Measurements from ENCODE around the gene OR4N5. TPM values are rescaled to one million over a fixed set of nuclear protein-coding genes. Genes with fewer than 3 reads are reported as not detected.
"Not testable (repeated sequence)": the region's sequence is repeated elsewhere in the genome, so short reads cannot be mapped to it uniquely, and the experiment has no call there.

Gene OR4N5, protein sequence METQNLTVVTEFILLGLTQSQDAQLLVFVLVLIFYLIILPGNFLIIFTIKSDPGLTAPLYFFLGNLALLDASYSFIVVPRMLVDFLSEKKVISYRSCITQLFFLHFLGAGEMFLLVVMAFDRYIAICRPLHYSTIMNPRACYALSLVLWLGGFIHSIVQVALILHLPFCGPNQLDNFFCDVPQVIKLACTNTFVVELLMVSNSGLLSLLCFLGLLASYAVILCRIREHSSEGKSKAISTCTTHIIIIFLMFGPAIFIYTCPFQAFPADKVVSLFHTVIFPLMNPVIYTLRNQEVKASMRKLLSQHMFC
- not detected for total RNA-seq

DNA sequence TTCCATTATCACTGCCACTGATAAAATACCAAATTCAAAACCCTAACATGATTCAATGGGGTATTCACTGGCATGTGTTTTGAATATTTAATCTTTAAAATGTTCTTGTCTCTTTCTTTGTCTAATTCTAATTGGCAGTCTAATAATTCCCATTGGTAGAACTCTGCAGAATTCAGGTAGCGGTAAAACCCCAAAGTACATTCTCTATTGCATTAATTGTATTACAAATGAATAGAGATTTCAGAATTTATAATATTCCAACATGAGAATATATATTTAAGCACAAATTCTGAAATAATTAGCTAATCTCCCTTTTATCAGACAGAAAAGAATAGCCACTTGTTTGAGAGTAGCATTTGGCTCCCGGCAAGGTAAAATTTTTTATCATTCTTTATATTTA is at the start of gene OR4N5:
Gene OR4N5, plus strand, starts transcription at position 301 of the 400 bp plus-strand sequence. CDS start 4,916 bp downstream, outside the sequence.
- FAIRE-seq, result no peak
- DNase-seq (ENCODE audit: low spot score in 2 of 2), result no peak

DNA sequence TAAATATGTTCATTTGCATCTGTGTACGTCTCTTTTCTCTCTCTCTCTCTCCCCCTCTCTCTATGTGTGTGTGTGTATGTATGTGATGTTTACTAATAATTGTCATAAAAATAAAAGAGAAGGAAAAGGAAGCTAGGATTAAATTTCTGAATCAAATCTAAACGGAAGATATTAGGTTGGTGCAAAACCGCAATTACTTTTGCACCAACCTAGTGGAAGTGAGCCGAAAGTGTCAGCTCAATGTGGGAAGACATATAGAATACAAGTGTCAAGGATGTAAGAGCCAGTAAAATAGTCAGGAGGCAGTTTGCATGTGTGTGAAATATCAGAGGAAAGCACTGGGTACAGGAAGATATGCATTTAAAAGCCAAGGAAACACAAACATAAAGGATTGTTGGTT is 46.6 kb upstream of the OR4N5 start:
- DNase-seq (ENCODE audit: low spot score in 2 of 2) (no peak), FAIRE-seq (no peak)

DNA sequence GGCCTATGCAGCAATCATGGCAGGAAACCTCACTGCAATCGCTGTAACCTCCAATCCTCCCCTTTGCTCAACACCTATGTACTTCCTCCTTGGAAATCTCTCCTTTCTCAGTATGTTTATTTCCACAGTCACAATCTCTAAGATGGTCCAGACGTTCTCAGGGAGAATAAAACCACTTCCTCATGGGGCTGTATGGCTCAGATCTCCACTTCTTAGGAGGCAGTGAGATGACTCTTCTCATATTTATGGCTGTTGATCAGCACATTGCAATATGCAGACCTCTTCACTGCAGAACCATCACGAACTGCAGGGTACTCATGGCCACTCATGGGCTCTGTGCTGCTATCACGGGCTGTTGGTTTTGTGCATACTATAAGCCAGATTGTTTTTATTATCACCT is 45.2 kb upstream of the OR4N5 start:
- no peak for FAIRE-seq
- DNase-seq (ENCODE audit: low spot score in 2 of 2), result no peak

DNA sequence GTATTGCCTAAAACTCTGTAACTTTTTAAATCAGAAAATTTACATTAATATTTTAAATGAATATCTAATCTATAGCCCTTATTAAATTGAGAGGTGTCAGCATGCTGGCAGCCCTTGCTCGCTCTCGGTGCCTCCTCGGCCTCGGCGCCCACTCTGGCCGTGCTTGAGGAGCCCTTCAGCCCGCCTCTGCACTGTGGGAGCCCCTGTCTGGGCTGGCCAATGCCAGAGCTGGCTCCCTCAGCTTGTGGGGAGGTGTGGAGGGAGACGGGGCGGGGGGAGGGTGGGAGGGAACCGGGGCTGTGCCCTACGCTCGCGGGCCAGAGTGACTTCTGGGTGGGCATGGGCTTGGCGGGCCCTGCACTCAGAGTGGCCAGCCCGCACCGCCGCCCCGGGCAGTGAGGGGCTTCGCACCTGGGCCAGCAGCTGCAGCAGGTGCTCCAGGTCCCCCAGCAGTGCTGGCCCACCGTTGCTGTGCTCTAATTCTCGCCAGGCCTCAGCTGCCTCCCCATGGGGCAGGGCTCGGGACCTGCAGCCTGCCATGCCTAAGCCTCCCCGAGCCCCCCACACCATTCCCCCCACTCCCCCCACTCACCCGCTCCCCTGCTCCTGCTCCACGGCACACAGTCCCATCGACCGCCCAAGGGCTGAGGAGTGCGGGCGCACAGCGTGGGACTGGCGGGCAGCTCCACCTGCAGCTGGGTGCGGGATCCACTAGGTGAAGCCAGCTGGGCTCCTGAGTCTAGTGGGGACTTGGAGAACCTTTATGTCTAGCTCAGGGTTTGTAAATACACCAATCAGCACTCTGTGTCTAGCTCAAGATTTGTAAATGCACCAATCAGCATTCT is 39.5 kb upstream of the OR4N5 start:
- DNase-seq (ENCODE audit: low spot score in 2 of 2); FAIRE-seq: not testable (repeated sequence)

DNA sequence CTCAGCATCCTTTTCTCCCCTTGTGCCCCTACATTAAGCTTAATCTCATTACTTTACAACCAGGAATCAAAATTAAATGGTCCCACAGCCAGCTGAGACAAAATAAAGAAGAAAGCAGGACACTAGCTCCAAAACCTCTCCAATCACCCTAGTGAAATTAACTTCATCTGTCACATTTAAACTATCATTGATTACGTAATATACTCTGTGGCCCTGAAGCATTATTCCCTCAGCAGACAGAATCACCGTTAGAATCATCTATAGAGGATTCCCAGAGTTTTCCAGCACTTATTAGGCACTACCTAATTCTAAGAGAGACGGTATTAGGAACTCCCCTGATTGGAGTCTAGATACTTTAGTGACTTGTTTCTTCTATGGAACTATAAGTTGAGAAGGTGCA is 28.2 kb upstream of the OR4N5 start, which contains the start of gene OR4K17:
Gene OR4K17, plus strand, starts transcription at position 302 of the 400 bp plus-strand sequence. CDS start 6,761 bp downstream, outside the sequence.
- DNase-seq (ENCODE audit: low spot score in 2 of 2) (no peak), FAIRE-seq (no peak)

DNA sequence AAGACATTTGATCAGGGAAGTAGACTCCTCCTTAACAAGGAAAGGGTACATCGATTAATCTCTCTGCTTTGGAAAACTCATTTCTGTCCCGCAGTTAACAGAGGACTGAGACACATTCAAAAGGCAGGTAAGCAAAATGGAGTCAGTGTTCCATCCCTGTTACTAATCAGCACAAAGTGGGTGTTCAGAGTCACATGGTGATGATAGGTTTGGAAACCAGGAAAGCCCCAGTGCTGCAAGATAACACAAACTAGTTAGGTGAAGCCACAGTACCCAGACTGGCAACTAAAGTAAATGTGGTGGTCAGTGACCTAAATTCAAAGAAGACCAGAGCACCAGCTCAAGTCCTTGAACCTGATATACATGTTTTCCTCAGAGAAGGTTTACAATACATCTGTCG is 26.3 kb upstream of the OR4N5 start:
- no peak for DNase-seq (ENCODE audit: low spot score in 2 of 2)
- no peak for FAIRE-seq

DNA sequence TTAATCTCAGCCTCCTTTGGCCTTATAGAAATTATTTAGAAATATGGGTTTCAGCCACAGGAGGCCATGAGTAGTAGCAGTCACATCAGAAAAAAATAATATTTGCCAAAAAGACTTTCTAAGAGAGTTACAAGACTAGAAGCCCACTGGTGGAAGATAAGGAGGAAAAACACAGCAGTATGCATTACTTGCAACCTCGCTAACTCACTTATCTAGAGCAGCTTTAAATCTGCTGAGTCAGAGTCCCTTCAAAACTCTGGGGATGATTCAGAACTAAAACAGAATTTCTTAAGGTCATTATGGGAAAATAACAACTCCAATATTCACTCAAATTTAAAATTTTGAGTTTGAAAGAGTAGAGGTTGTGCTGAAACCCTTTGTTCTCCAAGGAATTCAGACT is 21.9 kb upstream of the OR4N5 start:
- FAIRE-seq, result no peak
- no peak for DNase-seq (ENCODE audit: low spot score in 2 of 2)

DNA sequence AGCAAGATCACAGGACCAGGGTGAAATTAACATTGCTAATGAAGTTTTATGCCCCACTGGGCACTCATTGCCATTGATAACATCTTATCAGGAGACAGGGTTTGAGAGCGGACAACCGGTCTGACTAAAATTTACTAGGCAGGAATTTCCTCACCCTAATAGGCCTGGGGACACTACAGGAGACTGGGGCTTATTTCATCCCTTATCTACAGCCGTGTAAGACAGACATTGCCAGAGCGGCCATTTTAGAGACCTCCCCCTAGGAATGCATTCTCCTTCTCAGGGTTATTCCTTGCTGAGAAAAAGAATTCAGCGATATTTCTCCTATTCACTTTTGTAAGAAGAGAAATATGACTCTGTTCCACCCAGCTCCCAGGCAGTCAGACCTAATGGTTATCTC is 19.8 kb upstream of the OR4N5 start:
- DNase-seq (ENCODE audit: low spot score in 2 of 2) (no peak), FAIRE-seq (no peak)

DNA sequence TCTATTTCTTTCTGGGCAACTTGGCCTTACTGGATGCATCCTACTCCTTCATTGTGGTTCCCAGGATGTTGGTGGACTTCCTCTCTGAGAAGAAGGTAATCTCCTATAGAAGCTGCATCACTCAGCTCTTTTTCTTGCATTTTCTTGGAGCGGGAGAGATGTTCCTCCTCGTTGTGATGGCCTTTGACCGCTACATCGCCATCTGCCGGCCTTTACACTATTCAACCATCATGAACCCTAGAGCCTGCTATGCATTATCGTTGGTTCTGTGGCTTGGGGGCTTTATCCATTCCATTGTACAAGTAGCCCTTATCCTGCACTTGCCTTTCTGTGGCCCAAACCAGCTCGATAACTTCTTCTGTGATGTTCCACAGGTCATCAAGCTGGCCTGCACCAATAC is 5.3 kb downstream of the OR4N5 start:
- DNase-seq (ENCODE audit: low spot score in 2 of 2), result no peak

DNA sequence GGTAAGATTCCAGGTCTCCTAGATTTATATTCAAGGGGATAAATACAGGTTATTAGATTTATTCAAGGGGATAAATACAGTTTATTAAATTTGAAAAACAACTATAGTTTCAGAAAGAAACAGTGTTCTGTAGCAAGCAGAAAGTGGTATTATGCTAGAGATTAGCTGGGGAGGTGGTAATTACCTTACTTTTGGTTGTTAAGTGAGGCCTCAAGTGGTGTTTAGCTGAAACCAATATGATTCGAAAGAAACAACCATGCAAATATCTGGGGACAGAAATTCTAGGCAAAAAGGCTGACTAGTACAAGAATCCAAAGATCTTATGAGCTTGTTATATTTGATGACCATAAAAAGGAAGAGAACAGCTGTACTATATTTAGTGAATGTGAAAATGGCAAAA is 6.2 kb downstream of the OR4N5 start:
- DNase-seq (ENCODE audit: low spot score in 2 of 2), result no peak
- FAIRE-seq, result no peak

More for the DNA sequence above, 5.3 kb downstream of the OR4N5 start:
- no peak for FAIRE-seq

DNA sequence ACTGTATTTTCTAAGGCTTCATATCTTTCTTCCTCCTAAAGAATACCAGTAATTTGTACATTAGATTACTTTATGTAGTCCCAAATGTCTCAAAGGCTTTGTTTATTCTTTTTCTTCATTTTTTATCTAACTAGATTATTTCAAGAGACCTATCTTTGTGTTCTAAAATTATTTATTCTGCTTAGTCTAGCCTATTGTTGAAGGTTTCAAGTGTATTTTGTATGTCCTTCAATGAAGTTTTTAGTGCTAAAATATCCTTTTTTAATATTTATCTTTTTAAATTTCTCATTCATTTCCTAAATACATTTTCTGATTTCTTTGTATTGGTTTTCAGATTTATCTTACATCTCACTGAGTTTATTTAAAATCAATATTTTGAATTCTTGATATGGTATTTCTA is 25.8 kb downstream of the OR4N5 start:
- FAIRE-seq, result no peak
- DNase-seq (ENCODE audit: low spot score in 2 of 2), result no peak

DNA sequence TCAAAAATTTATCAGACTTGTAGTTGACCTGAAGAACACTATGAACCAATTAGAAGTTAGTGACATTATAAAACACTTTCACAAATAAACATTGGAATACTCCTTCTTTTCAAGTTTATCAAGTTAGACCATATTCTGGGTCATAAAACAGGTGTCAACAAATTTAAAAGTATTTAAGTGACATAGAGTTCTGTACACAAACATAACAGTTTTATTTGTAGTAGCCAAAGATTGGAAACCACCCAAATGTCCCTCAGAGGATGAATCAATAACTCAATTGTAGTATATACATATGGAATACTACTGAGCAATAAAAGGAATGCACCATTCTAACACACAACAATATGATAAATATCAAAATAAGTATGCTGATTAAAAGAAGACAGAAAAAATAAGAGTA is 28.5 kb downstream of the OR4N5 start:
- DNase-seq (ENCODE audit: low spot score in 2 of 2) (no peak), FAIRE-seq (no peak)

DNA sequence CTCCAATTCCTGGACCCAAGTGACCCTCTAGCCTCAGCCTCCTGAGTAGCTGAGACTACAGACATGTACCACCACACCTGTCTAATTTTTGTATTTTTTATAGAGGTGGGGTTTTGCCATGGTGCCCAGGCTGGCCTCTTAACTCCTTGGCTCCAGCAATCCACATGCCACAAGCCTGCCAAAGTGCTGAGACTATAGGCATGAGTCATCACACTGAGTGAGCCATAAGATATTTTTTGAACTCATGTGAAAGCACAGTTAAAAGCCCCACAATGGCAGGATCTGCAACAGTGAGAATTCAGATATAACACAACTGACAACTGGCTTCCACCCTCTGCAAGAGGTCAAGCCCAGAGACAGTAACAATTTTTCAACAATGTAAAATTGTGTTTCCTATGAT is 31.2 kb downstream of the OR4N5 start:
- FAIRE-seq; DNase-seq (ENCODE audit: low spot score in 2 of 2): not testable (repeated sequence)

DNA sequence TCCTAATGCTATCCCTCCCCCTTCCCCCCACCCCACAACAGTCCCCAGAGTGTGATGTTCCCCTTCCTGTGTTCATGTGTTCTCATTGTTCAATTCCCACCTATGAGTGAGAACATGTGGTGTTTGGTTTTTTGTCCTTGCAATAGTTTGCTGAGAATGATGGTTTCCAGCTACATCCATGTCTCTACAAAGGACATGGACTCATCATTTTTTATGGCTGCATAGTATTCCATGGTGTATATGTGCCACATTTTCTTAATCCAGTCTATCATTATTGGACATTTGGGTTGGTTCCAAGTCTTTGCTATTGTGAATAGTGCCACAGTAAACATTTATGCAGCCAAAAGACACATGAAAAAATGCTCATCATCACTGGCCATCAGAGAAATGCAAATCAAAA is 35.6 kb downstream of the OR4N5 start:
- not testable (repeated sequence) for DNase-seq (ENCODE audit: low spot score in 2 of 2); FAIRE-seq

DNA sequence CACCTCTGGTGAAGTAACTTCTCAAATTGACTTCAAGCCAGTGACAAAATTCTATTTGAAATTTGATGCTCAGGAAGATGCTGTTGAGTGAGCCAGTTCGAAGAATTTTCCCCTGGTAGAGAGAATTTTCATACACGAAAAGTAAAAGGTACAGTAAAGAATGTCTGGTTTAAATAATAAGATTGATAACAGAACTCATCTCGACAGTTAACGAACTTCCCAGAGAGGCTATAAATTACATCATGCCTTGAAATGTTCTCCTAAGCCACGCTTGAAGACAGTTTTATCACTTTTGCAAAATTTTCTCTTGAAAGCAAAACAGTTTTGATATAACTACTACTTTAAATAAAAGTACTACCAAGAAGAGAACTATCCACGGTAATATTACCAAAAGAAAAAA is 37.7 kb downstream of the OR4N5 start:
- DNase-seq (ENCODE audit: low spot score in 2 of 2) (no peak), FAIRE-seq (no peak)

DNA sequence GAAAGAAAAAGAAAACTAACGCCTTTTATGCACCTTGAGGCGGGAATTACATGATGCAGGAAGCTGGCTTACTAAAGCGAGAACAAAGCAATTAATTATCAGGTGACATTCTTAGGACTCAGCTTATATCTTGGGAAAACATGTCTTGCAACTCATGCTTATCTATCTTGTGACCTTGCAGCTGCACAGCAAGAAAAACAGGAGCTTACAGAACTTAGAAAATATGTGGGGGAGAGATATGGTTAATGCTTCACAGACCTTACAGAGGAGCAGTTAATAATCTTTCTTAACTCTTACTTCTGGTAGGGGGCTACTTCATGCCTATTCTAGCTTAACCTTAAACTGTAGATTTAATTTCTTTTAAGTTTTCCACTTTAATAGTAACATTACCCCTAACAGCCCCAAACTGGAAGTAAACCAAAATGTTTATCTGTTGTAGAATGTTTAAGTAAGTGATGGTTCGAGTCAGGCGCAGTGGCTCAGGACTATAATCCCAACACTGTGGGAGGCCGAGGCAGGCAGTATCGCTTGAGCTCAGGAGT is 38.9 kb downstream of the OR4N5 start:
- no peak for FAIRE-seq
- no peak for DNase-seq (ENCODE audit: low spot score in 2 of 2)

DNA sequence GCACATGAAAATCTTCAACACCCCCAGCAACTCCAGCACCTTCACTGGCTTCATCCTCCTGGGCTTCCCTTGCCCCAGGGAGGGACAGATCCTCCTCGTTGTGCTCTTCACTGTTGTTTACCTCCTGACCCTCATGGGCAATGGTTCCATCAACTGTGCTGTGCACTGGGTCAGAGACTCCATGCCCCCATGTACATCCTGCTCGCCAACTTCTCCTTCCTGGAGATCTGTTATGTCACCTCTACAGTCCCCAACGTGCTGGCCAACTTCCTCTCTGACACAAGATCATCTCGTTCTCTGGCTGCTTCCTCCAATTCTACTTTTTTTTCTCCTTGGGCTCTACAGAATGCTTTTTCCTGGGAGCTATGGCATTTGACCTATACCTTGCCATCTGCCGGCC is 40.6 kb downstream of the OR4N5 start:
- no peak for FAIRE-seq

DNA sequence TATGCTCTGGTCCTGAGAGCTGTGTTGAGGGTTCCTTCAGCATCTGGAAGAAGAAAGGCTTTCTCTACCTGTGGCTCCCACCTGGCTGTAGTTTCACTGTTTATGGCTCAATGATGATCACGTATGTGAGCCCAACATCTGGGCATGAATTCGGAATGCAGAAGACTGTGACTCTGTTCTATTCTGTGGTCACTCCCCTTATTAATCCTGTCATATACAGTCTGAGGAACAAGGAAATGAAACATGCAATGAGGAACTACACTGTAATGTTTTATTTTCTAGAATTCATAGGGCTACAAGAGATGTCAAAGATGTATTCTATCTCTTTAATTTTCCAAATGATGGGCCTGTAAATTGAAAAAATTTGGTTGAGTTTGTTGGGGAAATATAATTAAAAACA is 41.3 kb downstream of the OR4N5 start:
- no peak for FAIRE-seq
- no peak for DNase-seq (ENCODE audit: low spot score in 2 of 2)

More for the DNA sequence above, 40.6 kb downstream of the OR4N5 start:
- no peak for DNase-seq (ENCODE audit: low spot score in 2 of 2)

DNA sequence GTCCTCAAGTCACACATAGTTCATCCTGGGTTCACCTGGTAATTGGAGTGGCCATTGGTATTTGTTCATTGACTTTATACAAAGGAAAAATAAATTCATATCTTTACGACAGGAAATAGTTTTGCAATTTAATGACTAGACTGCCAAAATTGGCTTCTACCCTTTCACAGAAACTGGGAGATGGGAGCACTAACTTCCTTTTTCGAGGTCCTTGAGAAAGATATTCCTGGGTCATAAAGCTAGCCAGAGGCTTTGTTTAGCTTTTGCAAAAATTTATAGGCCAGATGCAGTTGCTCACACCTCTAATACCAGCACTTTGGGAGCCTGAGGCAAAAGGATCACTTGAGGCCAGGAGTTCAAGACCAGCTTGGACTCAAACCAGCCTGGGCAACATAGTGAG is 41.9 kb downstream of the OR4N5 start:
- no peak for DNase-seq (ENCODE audit: low spot score in 2 of 2)
- FAIRE-seq, result no peak

DNA sequence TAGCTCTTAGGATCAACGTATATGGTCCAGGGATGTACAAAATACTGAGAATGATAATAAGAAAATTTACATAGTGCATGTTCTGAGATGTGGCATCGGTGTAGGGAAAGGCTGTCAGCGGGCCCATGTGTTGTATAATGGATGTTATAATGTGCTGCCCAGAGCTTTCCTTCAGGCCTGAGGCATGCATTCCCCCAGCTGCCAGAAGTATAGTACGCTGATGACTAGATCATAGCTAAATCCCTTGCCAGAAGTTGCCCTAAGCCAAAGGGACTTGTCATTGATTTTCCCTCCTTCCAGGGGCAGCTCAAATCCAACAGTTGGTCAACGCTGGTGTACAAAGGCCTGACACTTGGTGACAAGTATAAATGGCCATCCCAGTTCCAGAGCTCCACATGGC is 45.6 kb downstream of the OR4N5 start:
- DNase-seq (ENCODE audit: low spot score in 2 of 2), result no peak
- no peak for FAIRE-seq

DNA sequence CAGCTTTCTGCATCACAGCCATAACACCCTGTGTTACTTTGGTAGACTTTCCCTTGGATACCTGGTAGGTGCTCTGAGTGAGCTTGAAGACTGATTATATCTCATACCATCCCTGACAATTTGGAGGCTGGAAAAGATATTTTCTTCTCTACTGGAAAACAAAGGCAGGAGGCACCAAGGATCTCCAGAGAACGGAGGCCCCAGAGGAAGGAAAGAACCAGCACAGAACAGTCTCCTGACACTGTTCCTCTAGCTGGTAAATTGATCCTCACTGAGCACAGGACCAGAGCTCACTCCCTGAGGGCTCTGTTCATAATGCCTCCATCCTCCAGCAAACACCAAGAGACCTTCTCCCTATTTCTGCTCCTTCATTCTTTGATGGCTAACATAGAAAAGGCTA is 52.0 kb downstream of the OR4N5 start, which contains the start of gene OR11G2:
Gene OR11G2, plus strand, starts transcription at position 301 of the 400 bp plus-strand sequence. CDS start 6,542 bp downstream, outside the sequence.
- DNase-seq (ENCODE audit: low spot score in 2 of 2) (no peak), FAIRE-seq (no peak)

Measured in frontal cortex (tissue), 4 donors.